ENCODE data around the gene UGT1A5. TPM values are rescaled to one million over a fixed set of nuclear protein-coding genes. Genes with fewer than 3 reads are reported as not detected.

UGT1A5 gene
- total and polyA plus RNA-seq, 2 of the 4 experiments (the other 2 are of a cell fraction), result not detected

DNA sequence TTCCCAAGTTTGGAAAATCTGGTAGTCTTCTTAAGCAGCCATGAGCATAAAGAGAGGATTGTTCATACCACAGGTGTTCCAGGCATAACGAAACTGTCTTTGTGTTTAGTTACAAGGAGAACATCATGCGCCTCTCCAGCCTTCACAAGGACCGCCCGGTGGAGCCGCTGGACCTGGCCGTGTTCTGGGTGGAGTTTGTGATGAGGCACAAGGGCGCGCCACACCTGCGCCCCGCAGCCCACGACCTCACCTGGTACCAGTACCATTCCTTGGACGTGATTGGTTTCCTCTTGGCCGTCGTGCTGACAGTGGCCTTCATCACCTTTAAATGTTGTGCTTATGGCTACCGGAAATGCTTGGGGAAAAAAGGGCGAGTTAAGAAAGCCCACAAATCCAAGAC, 59.4 kb downstream of the UGT1A5 start:
- H2BK5ac ChIP-seq (ENCODE audit: low read depth, low read length, poor library complexity, severe bottlenecking), result no peak overlapping the region
- no peak overlapping the region for H3K27ac ChIP-seq (ENCODE audit: insufficient read depth, low read length)
- no peak overlapping the region for H3K18ac ChIP-seq (ENCODE audit: low read depth, low read length)
- in situ Hi-C loops (cut with MboI; ENCODE audit: low sequenced_read_pairs), result no loop called here
- no peak overlapping the region for H3K9ac ChIP-seq (ENCODE audit: low read depth, low read length)
- ChIA-PET POLR2A (ENCODE audit: unreplicated experiment) (no interaction called here), CTCF (no interaction called here)
- H2AK5ac ChIP-seq (ENCODE audit: low read depth, low read length), result no peak overlapping the region
- H3K9me3 ChIP-seq (ENCODE audit: control insufficient read depth, insufficient read depth, low read length), result peaks cover 3% of the 10 kb centered on the region; the same call in 1 of the 2 replicates
- no peak overlapping the region for H4K5ac ChIP-seq (ENCODE audit: low read depth, low read length)
- no peak overlapping the region for H2BK15ac ChIP-seq (ENCODE audit: low read depth, low read length)
- H3K4me2 ChIP-seq (ENCODE audit: low read depth, low read length), result no peak overlapping the region
- no peak overlapping the region for H2AK9ac ChIP-seq (replicated peaks; ENCODE audit: low read depth, low read length, poor library complexity)
- ATAC-seq (ENCODE audit: low read depth), result no peak
- H3K4ac ChIP-seq (ENCODE audit: low read depth, low read length), result no peak overlapping the region
- TF ChIP-seq, protein P1, sequence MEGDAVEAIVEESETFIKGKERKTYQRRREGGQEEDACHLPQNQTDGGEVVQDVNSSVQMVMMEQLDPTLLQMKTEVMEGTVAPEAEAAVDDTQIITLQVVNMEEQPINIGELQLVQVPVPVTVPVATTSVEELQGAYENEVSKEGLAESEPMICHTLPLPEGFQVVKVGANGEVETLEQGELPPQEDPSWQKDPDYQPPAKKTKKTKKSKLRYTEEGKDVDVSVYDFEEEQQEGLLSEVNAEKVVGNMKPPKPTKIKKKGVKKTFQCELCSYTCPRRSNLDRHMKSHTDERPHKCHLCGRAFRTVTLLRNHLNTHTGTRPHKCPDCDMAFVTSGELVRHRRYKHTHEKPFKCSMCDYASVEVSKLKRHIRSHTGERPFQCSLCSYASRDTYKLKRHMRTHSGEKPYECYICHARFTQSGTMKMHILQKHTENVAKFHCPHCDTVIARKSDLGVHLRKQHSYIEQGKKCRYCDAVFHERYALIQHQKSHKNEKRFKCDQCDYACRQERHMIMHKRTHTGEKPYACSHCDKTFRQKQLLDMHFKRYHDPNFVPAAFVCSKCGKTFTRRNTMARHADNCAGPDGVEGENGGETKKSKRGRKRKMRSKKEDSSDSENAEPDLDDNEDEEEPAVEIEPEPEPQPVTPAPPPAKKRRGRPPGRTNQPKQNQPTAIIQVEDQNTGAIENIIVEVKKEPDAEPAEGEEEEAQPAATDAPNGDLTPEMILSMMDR (conservative IDR thresholded peaks at IDR 0.05; ENCODE audit: low read depth, low read length), result no peak
- TF ChIP-seq CHD1 (IDR thresholded peaks at IDR 0.05; ENCODE audit: low read depth, low read length), result no peak
- TF ChIP-seq POLR2A (IDR thresholded peaks at IDR 0.05; ENCODE audit: low read depth, low read length), result no peak
- TF ChIP-seq MAZ (IDR thresholded peaks at IDR 0.05; ENCODE audit: borderline replicate concordance, low read depth, low read length), result no peak
- TF ChIP-seq FOS (IDR thresholded peaks at IDR 0.05; ENCODE audit: low read depth, low read length), result no peak
- TF ChIP-seq CEBPB (IDR thresholded peaks at IDR 0.05; ENCODE audit: low read depth, low read length), result no peak
- no peak for TF ChIP-seq NFE2L2 (IDR thresholded peaks at IDR 0.05; ENCODE audit: low read depth, low read length)
- no peak for TF ChIP-seq RCOR1 (IDR thresholded peaks at IDR 0.05; ENCODE audit: insufficient replicate concordance, low read length)
- TF ChIP-seq RAD21 (IDR thresholded peaks at IDR 0.05; ENCODE audit: low read length), result no peak
- TF ChIP-seq, protein P2, sequence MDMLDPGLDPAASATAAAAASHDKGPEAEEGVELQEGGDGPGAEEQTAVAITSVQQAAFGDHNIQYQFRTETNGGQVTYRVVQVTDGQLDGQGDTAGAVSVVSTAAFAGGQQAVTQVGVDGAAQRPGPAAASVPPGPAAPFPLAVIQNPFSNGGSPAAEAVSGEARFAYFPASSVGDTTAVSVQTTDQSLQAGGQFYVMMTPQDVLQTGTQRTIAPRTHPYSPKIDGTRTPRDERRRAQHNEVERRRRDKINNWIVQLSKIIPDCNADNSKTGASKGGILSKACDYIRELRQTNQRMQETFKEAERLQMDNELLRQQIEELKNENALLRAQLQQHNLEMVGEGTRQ (IDR thresholded peaks at IDR 0.05; ENCODE audit: low read depth, low read length), result no peak
- TF ChIP-seq SMC3 (IDR thresholded peaks at IDR 0.05; ENCODE audit: low read depth, low read length), result no peak
- no peak for TF ChIP-seq MAFK (IDR thresholded peaks at IDR 0.05; ENCODE audit: low read depth, low read length)
- no peaks in the 10 kb centered on the region for H4K20me1 ChIP-seq (ENCODE audit: insufficient read depth, low read length)
- H4K8ac ChIP-seq (ENCODE audit: low read depth in 2 of 2, low read length in 2 of 2), result no peak overlapping the region
- H3K36me3 ChIP-seq (ENCODE audit: control insufficient read depth, insufficient read depth, low read length), result no peaks in the 10 kb centered on the region
- H3K23ac ChIP-seq (ENCODE audit: low read depth, low read length), result no peak overlapping the region
- no peak overlapping the region for H4K91ac ChIP-seq (ENCODE audit: insufficient read depth, low read depth, low read length)
- no TSS peak for BruUV-seq (replicated peaks)
- no peaks in the 10 kb centered on the region for H3K4me1 ChIP-seq (ENCODE audit: control insufficient read depth, insufficient read depth, low read length)
- intact Hi-C loops (cut with micrococcal nuclease), result no loop called here
- H3K14ac ChIP-seq (replicated peaks; ENCODE audit: low read depth, low read length), result no peak overlapping the region
- no peak overlapping the region for H2BK120ac ChIP-seq (ENCODE audit: low read depth, low read length)
- H2AFZ ChIP-seq (replicated peaks; ENCODE audit: low read length, poor library complexity), result no peak overlapping the region
- no peak overlapping the region for H2BK20ac ChIP-seq (ENCODE audit: low read depth, low read length)
- dilution Hi-C loops (cut with HindIII; ENCODE audit: low sequenced_read_pairs, unreplicated experiment), result no loop called here
- DNase-seq, result no peak
- WGBS, 2 experiments (ENCODE audit: extremely low coverage in 2 of 2, insufficient read length in 1 of 2), result no CpG with 5 or more reads among the region's 16 CpGs
- no peaks in the 10 kb centered on the region for H3K9me1 ChIP-seq (ENCODE audit: insufficient read depth, low read length)
- H3K27me3 ChIP-seq (ENCODE audit: control insufficient read depth, insufficient read depth, low read length), result no peaks in the 10 kb centered on the region
- H3K4me3 ChIP-seq (ENCODE audit: insufficient read depth, low read depth, low read length), result no peak overlapping the region
- H3K56ac ChIP-seq (ENCODE audit: extremely low read depth, insufficient read depth, low read length), result no peak overlapping the region
- H3K79me1 ChIP-seq (ENCODE audit: low read depth in 1 of 2, low read length in 2 of 2), result no peaks in the 10 kb centered on the region
